ENCODE measurements around the gene LXN.

DNA sequence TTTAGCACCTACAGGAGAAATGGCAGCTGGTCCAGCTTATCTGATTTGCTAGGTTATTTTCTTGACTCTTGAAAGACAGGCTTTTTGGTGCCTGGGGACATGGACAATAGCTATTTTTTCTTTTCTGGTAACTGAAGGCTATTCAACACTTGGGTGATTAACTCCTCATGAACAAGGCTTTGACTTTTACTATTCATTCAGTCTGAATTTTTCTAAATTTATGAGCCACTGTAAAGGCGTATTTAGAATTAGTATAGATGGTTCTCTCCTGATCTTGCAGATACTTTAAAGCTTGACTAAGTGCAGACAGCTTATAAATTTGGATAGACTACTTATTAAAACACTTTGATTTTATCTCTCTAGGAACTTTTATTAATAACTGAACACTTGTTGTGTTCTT, 46.6 kb downstream of the LXN start:
- no peak for TF ChIP-seq EZH2 (IDR thresholded peaks at IDR 0.05; ENCODE audit: low read length)
- TF ChIP-seq, protein P1, sequence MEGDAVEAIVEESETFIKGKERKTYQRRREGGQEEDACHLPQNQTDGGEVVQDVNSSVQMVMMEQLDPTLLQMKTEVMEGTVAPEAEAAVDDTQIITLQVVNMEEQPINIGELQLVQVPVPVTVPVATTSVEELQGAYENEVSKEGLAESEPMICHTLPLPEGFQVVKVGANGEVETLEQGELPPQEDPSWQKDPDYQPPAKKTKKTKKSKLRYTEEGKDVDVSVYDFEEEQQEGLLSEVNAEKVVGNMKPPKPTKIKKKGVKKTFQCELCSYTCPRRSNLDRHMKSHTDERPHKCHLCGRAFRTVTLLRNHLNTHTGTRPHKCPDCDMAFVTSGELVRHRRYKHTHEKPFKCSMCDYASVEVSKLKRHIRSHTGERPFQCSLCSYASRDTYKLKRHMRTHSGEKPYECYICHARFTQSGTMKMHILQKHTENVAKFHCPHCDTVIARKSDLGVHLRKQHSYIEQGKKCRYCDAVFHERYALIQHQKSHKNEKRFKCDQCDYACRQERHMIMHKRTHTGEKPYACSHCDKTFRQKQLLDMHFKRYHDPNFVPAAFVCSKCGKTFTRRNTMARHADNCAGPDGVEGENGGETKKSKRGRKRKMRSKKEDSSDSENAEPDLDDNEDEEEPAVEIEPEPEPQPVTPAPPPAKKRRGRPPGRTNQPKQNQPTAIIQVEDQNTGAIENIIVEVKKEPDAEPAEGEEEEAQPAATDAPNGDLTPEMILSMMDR (optimal IDR thresholded peaks at IDR 0.05 in 1 of 3, IDR thresholded peaks at IDR 0.05 in 1 of 3, conservative IDR thresholded peaks at IDR 0.05 in 1 of 3; ENCODE audit: extremely low read depth in 1 of 3, insufficient read depth in 2 of 3, low read length in 3 of 3): no peak
